GM13977 (cell line): Measurements from ENCODE around the gene MAD1L1.

Experiments
- DNase-seq: peaks from one replicate; pipeline ENCODE4 v3.0.0; 2012; ENCODE audit warnings: low spot score
- in situ Hi-C: fragments of 300-500 bp; cut with MboI; formaldehyde crosslinking; loops from one replicate; pipeline ENCODE4 v1.12.0; 2022; ENCODE audit warnings: low sequenced_read_pairs, low pct_unique_long_range_greater_than_20kb, mixed read lengths, inconsistent platforms; ENCODE audit not compliant: unreplicated experiment
- TF ChIP-seq, protein P1 (sequence below): IDR thresholded peaks from 2 replicates; pipeline ENCODE4 v1.5.1; 2012; ENCODE audit warnings: mild to moderate bottlenecking, control low read depth; ENCODE audit not compliant: insufficient read depth; ENCODE audit errors: extremely low read depth, missing control alignments

Gene MAD1L1

DNA sequence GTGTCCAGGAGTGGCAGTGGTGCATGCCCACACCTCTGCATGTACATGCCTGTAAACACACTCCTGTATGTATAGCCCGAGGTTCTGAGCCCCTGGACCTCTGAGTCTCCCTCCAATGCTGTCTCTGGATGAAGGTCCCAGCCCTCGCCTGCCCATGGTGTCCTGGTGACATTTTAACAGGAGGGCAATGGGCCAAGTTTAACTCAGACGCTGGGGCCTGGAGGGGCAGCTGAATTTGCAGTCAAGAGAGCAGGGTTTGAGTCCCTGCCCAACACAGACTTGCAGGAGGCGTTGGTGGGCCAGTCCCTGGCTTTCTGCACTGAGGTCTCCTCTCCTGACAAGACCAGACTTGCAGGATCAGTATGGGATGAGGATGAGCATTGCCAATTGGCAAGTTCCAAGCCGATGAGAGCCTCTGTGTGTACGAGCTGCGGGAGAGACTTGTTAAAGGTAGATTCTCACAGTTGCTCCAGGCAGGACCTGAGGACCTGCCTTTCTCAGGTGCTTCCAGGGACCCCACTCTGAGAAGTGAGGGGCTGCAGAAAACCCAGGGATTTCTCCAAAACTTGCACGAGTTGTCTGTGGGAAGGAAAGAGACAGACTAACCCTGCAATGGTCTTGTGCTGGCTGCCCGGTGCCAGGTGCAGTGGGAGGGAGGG, 420.8 kb downstream of the MAD1L1 start:
- in situ Hi-C loops = no loop called here
- DNase-seq = no peak
- TF ChIP-seq, protein P1, sequence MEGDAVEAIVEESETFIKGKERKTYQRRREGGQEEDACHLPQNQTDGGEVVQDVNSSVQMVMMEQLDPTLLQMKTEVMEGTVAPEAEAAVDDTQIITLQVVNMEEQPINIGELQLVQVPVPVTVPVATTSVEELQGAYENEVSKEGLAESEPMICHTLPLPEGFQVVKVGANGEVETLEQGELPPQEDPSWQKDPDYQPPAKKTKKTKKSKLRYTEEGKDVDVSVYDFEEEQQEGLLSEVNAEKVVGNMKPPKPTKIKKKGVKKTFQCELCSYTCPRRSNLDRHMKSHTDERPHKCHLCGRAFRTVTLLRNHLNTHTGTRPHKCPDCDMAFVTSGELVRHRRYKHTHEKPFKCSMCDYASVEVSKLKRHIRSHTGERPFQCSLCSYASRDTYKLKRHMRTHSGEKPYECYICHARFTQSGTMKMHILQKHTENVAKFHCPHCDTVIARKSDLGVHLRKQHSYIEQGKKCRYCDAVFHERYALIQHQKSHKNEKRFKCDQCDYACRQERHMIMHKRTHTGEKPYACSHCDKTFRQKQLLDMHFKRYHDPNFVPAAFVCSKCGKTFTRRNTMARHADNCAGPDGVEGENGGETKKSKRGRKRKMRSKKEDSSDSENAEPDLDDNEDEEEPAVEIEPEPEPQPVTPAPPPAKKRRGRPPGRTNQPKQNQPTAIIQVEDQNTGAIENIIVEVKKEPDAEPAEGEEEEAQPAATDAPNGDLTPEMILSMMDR = no peak

DNA sequence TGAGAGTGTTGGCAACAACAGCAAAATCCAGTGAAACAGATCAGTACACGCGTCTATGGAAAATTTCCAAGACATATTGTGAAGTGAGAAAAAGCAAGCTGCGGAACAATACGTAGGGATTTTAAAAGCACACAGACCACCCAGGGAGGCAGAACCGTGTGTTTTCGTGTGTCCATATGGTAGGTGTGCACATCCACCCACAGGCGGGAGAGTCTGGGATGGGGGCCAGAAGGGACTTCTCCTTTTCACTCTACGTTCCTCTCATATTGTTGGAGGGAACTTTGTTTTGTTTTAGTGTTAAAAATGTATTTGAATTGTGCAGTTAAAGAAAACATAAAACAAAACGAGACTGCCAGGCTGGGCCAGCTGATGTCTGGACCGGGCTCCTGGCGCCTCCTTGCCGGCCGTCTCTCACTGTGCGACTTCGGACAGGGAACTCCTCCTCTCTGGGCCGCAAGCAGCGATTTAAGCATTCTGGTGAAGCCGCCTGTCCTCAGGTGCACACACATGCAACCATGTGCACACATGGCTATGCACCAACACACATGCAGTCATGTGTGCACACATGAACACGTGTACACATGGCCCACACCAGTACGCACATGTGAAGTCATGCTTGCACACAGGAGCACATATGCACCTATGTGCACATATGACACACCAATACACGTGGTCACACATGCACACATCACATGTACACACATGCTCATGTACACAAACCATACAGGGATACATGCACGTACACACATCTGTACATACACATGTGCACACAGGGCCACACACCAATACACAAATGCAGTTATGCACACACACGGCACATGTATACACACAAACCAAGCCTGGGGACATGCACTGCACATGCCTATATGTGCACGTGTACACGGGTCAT, 421.5 kb downstream of the MAD1L1 start:
- in situ Hi-C loops = no loop called here
- TF ChIP-seq, protein P1 = no peak

DNA sequence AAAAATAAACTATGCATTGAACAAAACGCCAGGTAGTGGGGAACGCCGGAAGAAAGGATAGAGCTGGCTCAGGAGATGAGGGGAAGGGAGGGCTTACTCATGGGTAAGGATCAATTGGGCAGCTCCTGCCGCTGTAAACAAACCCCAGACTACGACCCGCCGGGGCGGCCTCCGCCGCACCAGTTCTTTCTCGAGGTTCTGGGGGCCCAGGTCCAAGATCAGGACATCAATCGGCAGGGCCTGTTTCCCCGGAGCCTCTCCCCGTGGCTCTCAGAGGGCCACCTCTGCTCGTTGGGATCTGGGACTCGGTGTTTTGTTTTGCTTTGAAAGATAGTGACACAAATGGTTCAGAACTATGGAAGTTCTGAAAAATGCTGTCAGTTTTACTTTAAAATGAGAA, 422.2 kb downstream of the MAD1L1 start:
- in situ Hi-C loops = no loop called here
- no peak for DNase-seq
- TF ChIP-seq, protein P1 = no peak

More for the DNA sequence above, 421.5 kb downstream of the MAD1L1 start:
- DNase-seq = no peak

DNA sequence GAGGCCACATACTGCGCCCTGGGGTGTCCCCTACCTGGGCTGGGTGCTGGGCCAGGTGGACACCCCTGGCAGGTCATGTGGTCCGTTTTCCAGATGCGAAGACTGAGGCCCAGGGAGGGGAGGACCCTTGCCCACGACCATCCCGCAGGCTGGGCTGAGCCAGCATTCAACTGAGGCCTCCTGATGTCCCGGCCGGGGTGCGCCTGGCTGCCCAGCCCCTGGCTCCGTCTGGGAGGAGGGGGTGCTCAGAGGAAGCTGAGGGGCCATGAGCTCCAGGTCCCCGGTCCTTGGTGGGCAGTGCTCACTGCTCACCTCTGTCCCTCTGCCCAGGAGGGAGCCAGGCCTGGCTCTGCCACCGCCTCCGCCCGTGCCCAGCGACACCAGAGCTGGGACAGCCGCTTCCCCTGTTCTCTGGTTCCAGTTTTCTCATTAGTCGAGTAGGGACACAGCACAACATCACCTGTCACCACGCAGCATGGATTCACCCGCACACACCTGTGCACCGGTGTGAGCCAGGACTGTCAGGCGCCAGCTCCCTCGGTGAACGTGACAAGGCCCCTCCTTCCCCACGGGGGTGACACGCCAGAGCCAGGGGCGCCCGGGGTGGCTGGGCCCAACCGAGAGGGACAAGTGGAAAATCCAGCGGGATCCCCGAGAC, 423.0 kb downstream of the MAD1L1 start:
- DNase-seq = no peak
- in situ Hi-C loops = no loop called here
- TF ChIP-seq, protein P1 = no peak

DNA sequence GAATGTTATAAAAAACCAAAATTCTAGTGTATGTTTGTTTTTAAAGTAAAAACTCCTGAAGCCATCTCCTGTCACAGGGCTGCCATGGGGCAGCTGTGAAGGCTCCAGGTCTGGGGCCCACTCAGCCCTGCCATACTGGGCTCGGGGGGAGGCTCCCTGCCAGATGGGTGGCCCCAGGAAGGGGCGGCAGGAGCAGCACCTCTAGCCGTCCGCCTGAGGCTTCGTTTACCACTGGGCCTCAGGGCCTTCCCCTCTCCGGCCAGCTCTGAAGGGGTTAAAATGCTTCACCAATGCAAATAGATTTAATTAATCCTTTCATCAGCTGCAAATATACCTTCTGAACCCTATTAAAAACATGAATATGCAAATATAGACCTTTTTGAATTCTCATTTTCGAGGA, 423.7 kb downstream of the MAD1L1 start:
- TF ChIP-seq, protein P1 = no peak
- in situ Hi-C loops = no loop called here
- DNase-seq = no peak

DNA sequence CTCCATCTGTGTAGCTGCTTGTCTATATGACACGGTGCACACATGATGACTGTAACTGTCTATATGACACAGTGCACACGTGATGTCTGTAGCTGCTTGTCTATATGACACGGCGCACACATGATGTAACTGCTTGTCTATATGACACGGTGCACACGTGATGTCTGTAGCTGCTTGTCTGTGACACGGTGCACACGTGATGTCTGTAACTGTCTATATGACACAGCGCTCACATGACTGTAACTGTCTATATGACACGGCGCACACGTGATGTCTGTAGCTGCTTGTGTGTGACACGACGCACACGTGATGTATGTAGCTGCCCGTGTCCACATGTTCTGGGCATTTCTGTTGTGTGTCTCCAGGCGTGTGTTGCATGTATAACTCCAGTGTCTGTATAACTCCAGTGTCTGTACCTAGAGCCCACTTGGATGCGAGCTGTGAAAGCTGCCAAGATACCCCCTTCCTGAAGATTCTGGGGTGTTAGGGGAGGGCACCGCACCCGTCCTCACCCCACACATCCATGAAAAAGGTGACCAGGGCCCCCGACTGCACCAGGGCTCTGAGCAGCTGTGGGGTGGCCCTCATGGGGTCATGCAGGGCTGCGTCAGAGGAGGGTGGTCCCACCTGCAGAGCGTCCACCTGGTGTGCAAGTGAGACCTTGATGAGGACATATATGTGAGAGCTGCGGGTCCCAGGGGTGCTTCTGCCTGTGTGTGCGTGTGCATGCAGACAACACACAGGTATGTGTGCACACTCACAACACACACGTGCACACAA, 424.7 kb downstream of the MAD1L1 start:
- in situ Hi-C loops = no loop called here
- TF ChIP-seq, protein P1 = no peak
- no peak for DNase-seq
